CD4-positive, alpha-beta T cell treated with Interleukin-17A for 1 hour (primary cell): ENCODE data around the gene KRT35.

ENCODE experiments used
- DNase-seq: peaks from one replicate; pipeline ENCODE4 v3.0.0-alpha.2; 2020

The KRT35 gene

DNA sequence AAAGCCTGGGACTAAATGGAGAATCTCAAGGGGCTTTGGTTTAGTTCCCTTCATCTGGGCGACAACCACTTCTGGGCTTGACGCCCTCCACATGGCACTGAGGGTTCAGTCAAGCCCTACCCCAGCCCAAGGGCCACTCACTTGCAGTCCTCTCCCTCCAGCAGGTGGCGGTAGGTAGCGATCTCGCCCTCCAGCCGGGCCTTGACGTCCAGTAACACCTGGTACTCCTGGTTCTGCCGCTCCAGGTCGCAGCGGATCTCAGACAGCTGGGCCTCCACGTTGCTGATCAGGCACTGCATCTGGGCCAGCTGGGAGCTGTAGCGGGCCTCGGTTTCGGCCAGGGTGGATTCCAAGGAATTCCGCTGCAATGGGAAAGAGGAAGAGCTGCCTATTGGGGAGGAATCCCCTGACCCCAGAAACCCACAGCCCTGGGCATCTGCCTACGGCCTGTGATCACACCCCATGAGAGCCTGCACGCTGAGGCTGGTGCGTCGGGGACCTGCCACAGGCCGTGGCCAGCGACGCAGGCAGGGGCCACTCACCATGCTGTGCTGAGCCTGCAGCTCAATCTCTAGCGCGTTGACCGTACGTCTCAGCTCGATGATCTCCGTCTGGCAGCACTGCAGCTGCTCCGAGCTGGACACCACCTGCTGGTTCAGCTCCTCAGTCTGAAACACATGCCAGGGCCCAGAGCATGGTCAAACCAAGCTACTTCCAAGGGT is 6.0 kb upstream of the KRT35 start:
- peak; percentile 14 for DNase-seq

DNA sequence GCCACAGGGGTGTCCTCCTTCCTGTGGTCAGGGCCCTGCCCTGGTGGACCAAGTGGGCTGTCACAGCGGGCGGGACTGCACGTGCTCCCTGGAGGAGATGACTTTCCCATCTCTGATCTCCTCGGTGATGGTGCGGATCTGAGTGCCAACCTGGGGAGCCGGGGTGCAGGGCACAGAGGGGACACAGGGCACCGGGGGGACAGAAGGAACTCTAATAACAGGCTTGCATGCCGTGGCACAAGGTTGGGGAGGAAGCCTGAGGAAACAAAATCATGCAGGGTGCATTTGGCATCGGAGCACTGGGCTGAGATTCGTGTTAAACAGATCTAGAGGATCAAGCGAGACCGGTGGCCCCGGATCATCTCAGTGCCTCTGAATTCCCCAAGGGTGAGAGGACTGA is 5.4 kb upstream of the KRT35 start:
- DNase-seq = no peak

DNA sequence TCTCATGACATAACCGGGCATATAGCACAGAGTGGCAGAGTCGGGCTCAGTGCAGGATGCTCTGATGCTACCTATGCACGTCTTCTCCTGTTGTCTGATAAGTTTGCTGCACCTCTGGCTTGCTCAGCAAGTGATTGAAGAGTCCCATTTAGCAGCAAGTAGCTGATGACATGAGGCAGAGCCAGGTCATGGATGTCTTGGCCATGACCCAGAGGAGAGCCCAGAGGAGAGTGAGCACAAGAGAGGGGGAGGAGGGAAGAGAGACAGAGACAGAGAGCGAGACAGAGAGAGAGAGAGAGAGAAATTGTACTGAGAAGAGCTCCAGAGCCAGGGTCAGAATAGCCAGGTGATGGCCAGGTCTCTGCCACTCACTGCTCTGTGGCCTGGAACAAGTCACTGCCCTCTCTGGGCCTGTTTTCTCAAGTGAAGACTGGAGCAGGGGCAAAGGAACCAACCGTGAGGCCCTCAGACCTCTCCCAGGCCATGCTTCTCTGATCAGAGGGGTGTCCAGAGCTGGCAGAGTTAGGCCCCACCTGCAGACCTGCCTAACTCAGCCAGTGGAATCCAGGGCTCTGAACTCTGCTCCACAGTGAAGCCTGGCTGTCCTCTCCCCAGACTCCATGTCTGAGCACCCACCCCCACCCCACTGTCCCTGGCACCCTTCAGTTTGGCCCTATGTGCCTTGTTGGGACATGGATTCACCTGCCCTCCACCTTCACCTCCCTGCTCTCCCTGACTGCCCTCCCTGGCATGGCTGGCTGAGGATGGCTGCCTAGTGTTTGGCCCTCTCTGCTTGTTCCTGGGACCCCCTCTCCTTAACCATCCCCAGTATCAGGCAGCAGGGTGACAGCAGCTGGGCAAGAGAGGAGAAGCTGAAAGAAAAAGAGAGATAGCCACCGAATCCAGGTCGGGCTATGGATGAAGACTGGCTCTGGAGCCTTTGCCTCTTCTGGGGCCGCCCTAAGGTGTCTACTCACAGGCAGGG is 4.3 kb upstream of the KRT35 start:
- no peak for DNase-seq

- no peak for DNase-seq
Measured at GRCh38 chr17:41483991-41484826, 3.3 kb upstream of the KRT35 start.

- no peak for DNase-seq
Measured at GRCh38 chr17:41483531-41483930, 2.6 kb upstream of the KRT35 start.

DNA sequence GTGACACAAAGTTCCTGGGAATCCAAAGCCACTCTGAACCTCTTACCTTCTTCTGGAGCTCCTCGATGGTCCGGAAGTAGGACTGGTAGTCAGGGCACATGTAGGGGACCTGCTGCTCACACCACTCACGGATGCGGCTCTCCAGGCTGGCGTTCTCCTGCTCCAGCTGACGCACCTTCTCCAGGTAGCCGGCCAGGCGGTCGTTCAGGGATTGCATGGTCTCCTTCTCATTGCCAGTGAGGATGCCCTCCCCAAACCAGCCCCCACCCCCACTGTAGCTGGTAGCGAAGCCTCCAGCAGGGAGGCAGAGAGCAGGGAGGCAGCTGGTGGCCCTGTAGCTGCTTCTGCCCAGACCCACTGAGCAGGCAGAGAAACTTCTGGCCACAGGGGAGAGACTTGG is 370 bp downstream of the KRT35 start:
- DNase-seq = no peak

GRCh38 chr17:41480136-41480535 is 815 bp downstream of the KRT35 start:
- no peak for DNase-seq

GRCh38 chr17:41478237-41478636 is 2.7 kb downstream of the KRT35 start:
- DNase-seq = no peak

GRCh38 chr17:41476866-41477815 is 3.8 kb downstream of the KRT35 start:
- DNase-seq = no peak

DNA sequence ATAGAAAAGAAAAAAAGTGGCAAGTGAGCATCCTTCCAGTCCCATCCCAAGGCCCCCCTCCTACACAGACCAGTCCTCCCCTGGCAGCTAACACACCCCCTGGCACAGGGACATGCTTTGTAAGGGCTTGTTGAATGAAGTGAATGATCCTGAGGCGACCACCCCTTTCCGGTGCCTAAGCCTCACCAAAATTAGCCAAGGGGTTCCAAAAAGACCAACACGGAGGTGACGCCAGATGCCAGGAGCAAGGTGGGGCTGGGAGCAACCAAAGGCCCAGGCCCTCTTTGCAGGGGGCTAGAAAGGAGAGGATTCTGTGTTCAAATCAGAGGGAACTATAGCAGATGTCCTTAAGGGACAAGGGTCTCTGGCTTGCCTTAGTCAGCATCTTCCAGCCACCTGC is 5.5 kb downstream of the KRT35 start:
- no peak for DNase-seq

GRCh38 chr17:41474863-41475262 is 6.1 kb downstream of the KRT35 start:
- DNase-seq = no peak

DNA sequence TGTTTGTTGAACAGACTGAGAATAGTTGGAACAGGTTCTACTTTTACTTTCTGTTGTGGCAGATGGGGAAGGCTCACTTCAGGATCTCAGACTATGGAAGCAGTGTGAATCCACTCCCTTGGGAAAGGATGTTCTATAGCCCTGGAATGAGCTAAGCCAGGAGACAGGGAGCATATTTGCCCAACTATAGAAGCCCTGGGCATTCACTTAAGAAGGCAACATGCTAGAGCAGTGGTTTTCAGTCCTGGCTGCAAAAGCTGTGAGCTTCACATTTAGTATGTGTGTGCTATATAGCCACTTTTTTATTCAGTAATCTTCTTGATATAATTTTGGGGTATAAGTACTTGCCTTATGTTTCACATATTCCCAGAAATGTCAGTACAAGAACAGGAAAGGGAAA is 12.6 kb downstream of the KRT35 start:
- DNase-seq = no peak

GRCh38 chr17:41467561-41467960 is 13.4 kb downstream of the KRT35 start:
- DNase-seq = no peak

DNA sequence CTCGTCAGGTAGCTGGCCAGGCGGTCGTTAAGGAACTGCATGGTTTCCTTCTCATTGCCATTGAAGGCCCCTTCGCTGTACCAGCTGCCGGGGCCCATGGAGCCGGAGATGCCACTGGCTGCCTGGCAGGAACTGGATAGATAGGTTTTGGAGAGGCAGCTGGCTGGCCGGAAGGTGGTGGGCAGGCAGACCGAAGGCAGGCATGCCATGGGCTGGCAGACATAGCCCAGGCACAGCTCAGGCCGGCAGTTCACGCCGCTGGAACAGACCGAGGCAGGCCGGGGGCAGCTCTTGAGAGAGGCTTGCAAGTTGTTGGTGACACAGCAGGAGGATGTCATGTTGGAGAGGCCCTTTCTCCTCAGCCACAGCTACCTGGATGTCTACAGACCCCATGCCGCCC is 14.0 kb downstream of the KRT35 start, which contains the start of gene KRT32:
Gene KRT32 (minus strand): TSS at position 399 of the 400 bp plus-strand sequence. CDS start 61 bp downstream, at position 338.
- DNase-seq = no peak

DNA sequence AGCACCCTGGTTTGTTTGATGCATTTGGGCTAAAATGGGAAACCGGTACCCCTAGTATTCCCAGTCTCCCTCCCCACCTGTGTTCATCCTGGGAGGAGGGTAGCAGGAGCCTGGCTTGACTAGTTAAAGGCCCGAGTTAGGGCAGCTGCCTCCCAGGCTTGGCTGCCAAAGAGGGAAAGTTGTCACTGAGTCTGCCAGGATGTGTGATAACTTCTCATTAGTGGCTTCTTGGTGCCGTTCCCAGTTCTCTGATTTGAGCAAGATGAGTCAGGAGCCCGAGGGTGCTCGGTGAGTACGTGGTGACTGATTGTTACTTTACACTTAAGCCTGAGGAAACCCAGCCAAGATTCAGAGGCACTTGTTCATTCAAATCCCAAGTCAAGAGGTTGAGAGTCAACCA is 16.3 kb downstream of the KRT35 start:
- DNase-seq = no peak

- DNase-seq = no peak
Measured at GRCh38 chr17:41464173-41464572, 16.8 kb downstream of the KRT35 start.

DNA sequence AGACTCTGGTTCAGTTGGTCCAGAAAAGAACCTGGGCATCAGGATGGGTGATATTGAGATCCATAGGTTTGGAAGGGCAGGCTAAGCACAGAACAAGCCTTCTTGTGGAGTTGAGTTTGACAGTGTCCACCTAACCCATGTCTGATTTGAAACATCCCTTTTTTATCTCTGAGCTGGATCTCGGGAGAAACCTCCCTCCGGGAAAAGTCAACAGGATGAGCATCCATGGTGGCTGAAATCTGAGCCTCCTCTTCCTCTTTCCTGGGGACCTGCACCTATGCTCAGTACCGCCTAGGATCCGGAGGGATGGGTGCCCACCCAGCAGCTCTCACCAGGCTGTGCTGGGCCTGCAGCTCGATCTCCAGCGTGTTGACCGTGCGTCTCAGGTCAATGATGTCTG is 17.2 kb downstream of the KRT35 start:
- DNase-seq = no peak

DNA sequence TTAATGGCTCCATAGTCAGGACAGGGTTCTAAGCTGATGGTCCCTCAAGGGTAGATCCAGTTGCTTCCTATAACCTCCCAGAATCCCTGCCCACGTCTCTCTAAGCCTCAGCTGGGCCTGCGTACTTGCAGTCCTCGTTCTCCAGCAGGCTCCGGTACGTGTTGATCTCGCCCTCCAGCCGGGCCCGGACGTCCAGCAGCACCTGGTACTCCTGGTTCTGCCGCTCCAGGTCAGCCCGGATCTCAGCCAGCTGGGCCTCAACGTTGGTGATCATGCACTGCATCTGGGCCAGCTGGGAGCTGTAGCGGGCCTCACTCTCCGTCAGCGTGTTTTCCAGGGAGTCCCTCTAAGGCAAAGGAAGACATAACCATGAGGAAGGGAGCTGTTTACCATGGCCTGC is 18.2 kb downstream of the KRT35 start:
- no peak for DNase-seq

- DNase-seq = no peak
Measured at GRCh38 chr17:41457676-41458075, 23.3 kb downstream of the KRT35 start.

GRCh38 chr17:41456204-41456603 is 24.7 kb downstream of the KRT35 start:
- no peak for DNase-seq

- DNase-seq = no peak
Measured at GRCh38 chr17:41455236-41455635, 25.7 kb downstream of the KRT35 start.

DNA sequence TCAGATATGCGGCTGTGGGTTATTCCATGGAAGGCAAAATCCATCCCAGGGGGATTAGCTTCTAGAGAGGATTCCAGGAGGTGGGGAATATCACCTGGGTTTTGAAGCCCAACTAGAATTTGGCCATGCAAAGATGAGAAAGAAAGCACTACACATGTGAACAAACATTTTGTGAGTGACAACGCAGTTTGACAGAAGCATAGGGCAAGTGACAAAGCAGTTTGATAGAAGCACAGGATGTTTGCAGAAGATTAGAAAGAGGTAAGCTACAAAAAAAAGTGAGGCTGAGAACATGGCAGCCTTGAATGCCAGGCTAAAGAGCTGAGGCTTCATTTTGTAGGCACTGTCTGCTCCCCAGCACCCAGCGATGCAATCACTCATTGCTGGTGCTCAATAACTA is 27.9 kb downstream of the KRT35 start:
- DNase-seq = no peak
